HL-60/S4 treated with retinoic acid at 250 ng/mL for 4 days and 3 days (cell line): ENCODE data around the gene CYP24A1.

Experiments used
- in situ Hi-C: fragments of 300-500 bp; cut with MboI; formaldehyde crosslinking; loops from 2 replicates; pipeline ENCODE4 v1.7.0; 2022; ENCODE audit warnings: low sequenced_read_pairs

CYP24A1 gene

GRCh38 chr20:54177378-54177777, 3.6 kb upstream of the CYP24A1 start:
- in situ Hi-C loops, result loop anchor here (25.0 kb wide), 1 partner anchor 615 kb away; no protein-coding TSS in a partner anchor

GRCh38 chr20:54176610-54177009, 2.8 kb upstream of the CYP24A1 start:
- in situ Hi-C loops, result loop anchor here (25.0 kb wide), 1 partner anchor 614 kb away; no protein-coding TSS in a partner anchor

GRCh38 chr20:54174457-54175175, 830 bp upstream of the CYP24A1 start:
- in situ Hi-C loops, result loop anchor here (25.0 kb wide), 1 partner anchor 612 kb away; no protein-coding TSS in a partner anchor

- in situ Hi-C loops, result no loop called here
Measured at GRCh38 chr20:54172856-54173652, 732 bp downstream of the CYP24A1 start.

- in situ Hi-C loops, result no loop called here
Measured at GRCh38 chr20:54172532-54172855, 1.3 kb downstream of the CYP24A1 start.

GRCh38 chr20:54170963-54171362, 2.8 kb downstream of the CYP24A1 start:
- in situ Hi-C loops, result no loop called here

- in situ Hi-C loops, result no loop called here
Measured at GRCh38 chr20:54170026-54170471, 3.7 kb downstream of the CYP24A1 start.

GRCh38 chr20:54168961-54169862, 4.6 kb downstream of the CYP24A1 start:
- in situ Hi-C loops, result no loop called here

- in situ Hi-C loops, result no loop called here
Measured at GRCh38 chr20:54167909-54168872, 5.6 kb downstream of the CYP24A1 start.

- in situ Hi-C loops, result no loop called here
Measured at GRCh38 chr20:54166987-54167662, 6.7 kb downstream of the CYP24A1 start.

- in situ Hi-C loops, result no loop called here
Measured at GRCh38 chr20:54165803-54166202, 8.0 kb downstream of the CYP24A1 start.

- in situ Hi-C loops, result no loop called here
Measured at GRCh38 chr20:54165014-54165413, 8.8 kb downstream of the CYP24A1 start.

GRCh38 chr20:54163402-54163801, 10.4 kb downstream of the CYP24A1 start:
- in situ Hi-C loops, result no loop called here

- in situ Hi-C loops, result no loop called here
Measured at GRCh38 chr20:54162378-54163009, 11.3 kb downstream of the CYP24A1 start.

- in situ Hi-C loops, result no loop called here
Measured at GRCh38 chr20:54161821-54162149, 12.0 kb downstream of the CYP24A1 start.

- in situ Hi-C loops, result no loop called here
Measured at GRCh38 chr20:54161008-54161820, 12.6 kb downstream of the CYP24A1 start.

GRCh38 chr20:54160065-54161007, 13.4 kb downstream of the CYP24A1 start:
- in situ Hi-C loops, result no loop called here
